HG03469 (cell line): ENCODE results near the gene ACADSB.

Experiments
- ATAC-seq: cut with Tn5 transposase; IDR thresholded peaks from one replicate; pipeline ENCODE4 v1.9.1; 2021; ENCODE audit warnings: mild to moderate bottlenecking, moderate library complexity, moderate number of reproducible peaks; ENCODE audit not compliant: unreplicated experiment

Gene ACADSB

DNA sequence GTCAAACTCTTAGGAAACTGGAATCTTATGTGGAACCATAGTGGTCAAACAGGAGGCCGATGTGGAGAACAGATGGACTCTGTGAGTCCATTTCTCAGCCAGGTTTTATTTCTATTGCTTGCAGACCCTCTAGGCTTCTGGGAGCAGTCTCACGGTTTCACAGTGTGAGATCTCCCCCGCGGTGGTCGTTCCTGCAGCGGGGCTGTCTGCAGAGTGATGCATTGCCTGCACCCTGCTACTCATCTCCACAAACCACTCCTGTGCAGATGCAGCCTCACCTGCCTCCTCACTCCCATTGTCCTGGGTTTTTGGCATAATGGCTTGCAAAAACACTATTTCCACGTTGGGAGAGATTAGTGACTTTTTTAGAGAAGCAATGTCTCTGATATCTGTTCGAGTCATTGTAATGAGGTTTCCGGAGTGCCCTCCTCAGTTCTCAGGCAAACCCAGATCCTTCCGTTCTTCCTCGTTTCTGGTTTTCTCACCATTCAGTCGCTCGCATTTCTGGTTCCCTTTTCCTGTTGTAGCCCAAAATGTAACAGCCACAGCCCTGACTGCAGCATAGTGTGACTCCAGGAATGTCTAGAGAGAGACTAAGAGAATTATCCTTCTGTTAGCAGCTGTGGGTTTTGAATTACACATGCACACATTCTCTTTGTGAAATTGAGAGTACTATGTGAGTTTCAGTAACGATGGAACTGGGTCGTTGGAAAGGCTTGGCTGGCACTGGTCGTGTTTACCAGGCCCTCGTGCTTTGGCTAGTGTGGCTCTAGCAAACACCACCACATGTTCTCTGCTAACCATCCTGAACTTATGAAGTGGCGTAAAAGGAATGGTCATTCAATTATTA lies 30.2 kb downstream of the ACADSB start:
- ATAC-seq: no peak

DNA sequence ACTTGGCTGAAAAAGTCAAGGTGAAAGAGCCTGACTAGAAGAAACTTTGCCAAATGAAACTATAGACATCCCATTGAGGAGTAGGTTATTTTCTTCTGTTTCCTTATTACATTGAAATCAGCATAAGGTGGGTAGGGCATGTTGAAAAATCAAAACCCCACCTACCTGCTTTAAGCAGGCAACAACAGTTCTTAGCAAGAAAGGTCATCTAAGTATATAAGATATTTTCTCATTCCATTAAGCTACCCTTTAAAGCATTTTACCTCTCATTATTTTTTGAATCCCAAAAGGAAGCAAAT lies 30.8 kb downstream of the ACADSB start:
- no peak for ATAC-seq

DNA sequence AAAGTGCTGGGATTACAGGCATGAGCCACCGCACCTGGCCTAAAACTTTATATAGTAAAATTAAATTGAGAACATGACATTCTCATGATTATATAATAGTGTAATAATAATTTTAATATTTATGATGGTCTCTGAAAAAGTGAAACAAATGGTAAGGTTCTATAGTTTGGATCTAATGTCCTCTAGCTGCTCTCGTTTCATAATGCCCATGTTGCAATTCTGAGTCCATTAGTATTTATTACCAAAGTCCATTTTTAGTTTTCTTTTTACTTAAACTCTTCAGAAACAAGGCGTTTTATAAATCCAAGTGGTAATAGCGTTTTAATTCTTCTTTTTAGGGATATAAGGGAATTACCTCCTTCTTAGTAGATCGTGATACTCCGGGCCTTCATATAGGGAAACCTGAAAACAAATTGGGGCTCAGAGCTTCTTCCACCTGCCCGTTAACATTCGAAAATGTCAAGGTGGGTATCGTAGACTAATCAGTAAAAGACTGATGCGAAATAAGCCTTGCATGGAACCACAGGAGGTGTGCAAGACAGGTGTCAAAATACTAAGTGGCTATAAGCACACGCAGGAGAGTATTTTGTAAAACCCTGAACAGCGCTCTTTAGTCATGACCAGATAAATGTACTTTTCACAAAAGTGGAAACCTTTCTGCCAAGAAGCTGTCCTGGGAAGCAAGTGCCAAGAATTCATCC lies 34.1 kb downstream of the ACADSB start:
- ATAC-seq: no peak

DNA sequence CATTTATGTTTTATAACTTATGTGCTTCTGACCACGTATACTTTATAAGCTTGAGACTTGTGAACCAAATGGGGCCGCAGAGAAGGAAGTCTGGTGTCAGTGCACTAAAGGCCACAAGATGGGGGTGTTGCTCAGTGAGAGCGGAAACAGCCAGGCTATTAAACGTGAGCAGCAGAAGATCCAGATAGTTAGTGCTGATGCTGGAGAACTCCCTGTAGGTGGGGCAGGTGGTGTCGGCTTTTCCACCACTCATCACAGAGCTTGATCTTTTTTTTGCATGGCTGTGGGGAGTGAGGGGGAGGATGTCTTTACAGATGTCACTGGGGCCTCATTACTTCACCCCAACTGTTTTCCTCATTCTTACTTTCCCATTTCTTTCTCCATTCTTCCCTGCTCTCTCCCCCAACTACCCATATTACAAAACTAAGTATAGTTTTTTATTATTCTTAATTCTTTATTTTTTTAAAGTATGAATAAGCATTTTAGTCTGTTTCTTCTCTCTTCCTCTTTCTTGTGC lies 34.7 kb downstream of the ACADSB start:
- peak; percentile 60 for ATAC-seq

GRCh38 chr10:123044391-123044790 lies 35.6 kb downstream of the ACADSB start:
- no peak for ATAC-seq

- no peak for ATAC-seq
These were observed 37.3 kb downstream of the ACADSB start for GRCh38 chr10:123045961-123046731.

DNA sequence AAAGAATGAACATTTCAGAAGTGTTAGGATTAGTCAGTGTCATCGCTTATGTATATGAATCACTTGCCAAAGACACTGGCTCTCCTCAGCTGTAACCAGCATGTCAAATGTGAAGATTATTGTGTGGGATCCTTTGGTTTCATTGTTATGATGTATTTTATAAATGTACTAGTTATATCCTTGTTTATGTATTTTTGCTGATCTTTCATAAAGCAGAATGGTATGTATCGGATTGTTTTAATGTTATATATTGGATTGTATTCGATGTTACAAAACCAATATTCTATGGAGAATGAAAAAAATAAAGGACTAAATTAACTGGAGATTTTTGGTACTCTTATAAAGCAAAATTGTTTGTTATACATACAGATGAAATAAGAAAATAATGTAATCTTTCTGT lies 49.2 kb downstream of the ACADSB start:
- no peak for ATAC-seq

GRCh38 chr10:123061865-123062264 lies 53.1 kb downstream of the ACADSB start:
- ATAC-seq: no peak

DNA sequence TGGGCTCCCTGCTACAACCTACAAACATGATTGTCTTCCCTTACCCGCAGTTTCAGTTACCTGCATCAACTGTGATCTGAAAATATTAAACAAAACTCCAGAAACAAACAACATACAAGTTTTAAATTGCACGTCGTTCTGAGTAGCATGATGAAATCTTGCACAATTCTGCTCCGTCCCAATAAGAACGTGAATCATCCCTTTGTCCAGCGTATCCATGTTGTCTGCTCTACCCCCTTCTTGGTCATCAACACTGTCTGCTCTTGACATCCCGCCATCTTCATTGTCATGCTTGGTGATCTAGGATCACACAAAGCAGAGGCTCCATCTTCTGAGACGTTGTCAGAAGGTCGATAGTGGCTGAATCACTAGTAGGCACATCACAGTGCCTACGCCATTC lies 53.9 kb downstream of the ACADSB start:
- no peak for ATAC-seq

DNA sequence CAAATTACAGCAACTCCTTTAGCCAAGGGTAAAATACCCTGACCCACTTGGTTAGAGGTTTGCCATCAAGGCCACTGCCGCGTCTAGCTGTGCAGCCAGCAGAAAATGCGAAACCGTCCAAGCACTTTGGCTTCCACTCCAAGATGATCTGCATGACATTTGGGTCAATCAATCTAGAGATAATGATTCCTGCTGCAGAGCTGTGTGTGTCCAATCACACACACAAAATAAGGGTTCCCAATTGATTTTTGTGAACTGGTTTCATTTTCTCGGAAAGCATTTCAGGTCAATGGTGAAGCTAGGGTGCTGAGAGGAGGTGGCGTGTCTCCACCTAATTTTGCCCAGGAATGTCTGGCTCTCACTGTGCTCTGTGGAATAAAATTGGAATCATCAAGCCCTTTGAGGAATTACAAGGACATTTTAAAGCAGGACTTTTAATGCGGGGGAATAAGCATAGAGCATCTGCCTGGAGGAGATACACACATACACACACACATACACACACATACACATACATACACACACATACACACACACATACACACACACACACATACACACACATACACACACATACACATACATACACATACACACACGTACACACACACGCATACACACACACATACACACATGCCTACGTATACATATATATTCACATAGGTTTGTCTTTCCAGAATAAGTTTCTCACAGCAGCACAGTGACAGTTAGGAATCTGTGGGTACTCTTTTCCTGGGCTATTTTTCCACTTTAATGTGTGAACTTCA lies 59.5 kb downstream of the ACADSB start:
- no peak for ATAC-seq

DNA sequence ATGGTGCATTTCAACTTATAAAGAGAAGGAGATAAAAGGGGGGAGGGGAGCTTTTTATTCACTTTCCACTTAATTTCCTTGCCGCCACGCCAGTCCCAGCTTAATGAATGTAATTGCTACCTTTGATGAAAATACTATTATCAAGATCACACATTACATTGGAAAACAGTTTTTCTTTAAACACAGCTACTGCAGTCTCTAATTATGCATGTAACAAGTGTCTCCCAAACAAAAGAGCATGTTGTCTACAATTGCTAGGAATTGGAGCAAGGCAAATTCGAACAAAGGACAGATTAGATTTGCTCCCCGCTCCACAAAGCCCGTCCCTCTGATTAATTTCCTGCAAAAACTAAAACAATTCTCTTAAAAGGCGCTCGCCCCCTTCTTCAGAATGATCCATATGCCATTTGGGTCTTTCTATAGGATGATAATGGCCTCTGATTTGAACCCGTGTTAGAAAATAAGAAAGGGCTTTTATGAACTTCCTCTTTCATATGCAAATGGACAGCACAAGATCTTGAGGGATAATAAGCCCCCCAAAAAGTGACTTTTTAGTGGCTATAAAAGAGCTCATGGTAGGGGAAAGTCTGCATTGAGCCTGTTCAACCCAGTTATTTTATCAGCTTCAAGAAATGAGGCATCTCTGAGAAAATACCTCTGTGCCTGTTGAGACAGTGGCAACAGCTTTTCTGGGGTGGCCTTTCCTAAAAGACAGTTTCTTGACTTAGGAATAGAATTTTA lies 60.6 kb downstream of the ACADSB start:
- no peak for ATAC-seq

DNA sequence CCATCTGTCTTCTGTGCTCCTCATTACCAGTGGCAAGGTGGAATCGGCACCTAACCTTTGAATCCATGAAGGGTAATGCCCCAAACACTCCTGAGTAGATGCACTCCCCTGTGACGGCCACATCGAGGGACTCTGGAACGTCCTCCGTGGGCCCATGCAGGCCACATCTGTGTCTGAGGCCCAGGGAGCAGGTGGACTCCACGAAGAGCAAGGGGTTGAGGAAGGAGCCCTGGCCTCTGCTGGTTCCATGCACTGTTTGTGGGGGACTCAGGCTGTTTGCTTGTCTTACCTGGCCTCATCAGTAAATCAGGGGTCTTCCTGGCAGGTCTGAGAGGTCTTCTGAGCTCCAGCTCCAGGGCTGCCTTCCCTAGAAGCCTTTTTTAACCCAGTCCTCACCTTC lies 64.4 kb downstream of the ACADSB start:
- ATAC-seq: no peak

DNA sequence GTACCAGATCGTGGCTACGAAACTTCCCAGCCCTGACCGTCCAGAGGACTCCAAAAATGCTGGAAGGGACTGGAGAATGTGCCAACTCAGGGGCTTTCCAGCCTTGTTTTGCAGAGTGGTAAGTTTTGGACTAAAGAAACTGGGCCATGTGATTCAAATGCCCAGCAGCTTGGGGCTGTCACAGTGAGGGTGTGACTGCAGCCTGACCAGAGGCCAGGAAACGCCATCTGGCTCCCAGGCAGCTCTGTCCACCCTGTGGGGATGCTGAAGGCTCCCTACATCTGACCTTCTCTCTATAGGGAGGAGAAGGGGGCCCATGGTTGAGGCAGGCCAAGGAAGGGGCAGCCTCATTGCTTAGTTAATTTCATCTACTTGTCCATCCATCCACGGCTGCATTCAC lies 65.4 kb downstream of the ACADSB start:
- ATAC-seq: no peak

GRCh38 chr10:123081896-123082295 lies 73.1 kb downstream of the ACADSB start:
- no peak for ATAC-seq

GRCh38 chr10:123083811-123084210 lies 75.0 kb downstream of the ACADSB start:
- ATAC-seq: no peak

DNA sequence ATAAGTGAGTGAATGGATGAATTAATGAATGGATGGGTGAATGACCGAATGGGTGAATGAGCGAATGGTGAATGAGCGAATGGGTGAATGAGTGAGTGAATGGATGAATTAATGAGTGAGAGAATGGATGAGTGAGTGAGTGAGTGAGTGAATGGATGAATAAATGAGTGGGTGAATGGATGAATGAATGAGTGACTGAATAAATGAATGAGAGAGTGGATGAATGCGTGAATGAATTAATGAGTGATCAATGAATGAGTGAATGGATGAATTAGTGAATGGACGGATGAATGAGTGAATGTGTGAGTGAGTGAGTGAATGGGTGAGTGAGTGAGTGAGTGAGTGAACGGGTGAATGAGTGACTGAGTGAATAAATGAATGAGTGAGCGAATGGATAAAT lies 77.5 kb downstream of the ACADSB start:
- no peak for ATAC-seq

DNA sequence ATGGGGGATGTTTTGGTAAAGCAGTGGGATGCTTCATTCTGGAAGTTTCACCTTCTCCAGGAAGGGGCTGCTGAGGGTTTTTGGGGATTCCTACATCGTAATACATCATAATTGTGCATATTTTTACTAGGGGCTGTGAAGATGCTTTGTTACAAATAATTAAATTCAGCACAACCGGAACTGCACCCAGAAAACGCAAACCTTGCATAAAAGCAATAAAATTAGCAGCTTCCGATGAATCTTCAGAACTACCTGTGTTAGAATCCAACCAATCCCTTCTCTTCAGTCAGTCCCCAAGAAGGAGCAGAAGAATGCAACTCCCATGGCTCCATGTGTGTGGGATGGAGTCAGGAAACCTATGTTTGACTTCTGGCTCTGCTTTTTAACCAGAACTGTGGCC lies 78.5 kb downstream of the ACADSB start:
- no peak for ATAC-seq

DNA sequence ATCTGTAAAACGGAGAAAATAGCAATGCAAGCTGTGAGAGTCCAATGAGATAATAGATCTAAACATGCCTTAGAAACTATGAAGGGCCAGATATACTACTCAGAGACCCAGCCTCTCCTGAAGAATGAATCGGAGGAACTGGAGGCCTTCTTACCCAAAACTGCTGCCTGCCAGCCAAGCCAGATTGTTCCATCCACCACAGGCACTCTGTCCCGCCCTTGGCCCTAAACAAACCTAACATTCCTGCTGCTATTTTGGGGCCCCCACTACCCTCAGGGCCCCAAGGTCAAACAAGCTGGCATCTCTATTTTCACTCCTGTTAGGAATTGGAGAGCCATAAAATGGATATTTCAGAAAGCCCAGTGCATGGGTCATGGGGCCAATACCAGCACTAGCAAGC lies 79.0 kb downstream of the ACADSB start:
- ATAC-seq: no peak

- no peak for ATAC-seq
These were observed 84.0 kb downstream of the ACADSB start for GRCh38 chr10:123092635-123093414.
